Measurements from ENCODE around the gene ARHGEF19. TPM values are rescaled to one million over a fixed set of nuclear protein-coding genes. Genes with fewer than 3 reads are reported as not detected.

The ARHGEF19 gene
- total and polyA plus RNA-seq, 9 of the 15 experiments (the other 6 are each of a cell fraction or from before 2014, with no cell fraction given): 0.73 to 21.0 (median 5.2) TPM

- TF ChIP-seq CCNT2 (IDR thresholded peaks at IDR 0.05; ENCODE audit: borderline replicate concordance, extremely low read depth, insufficient read length, low read depth, low read length) (no peak), ZNF449 (CRISPR knock-in tag; IDR thresholded peaks at IDR 0.05) (peak; percentile 54; the same call in 1 of the 2 replicates), ZBTB11 (CRISPR knock-in tag; IDR thresholded peaks at IDR 0.05) (no peak; a peak in 1 of 6 replicates), ZNF277 (CRISPR knock-in tag; IDR thresholded peaks at IDR 0.05; ENCODE audit: borderline replicate concordance) (no peak), FOXK1 (CRISPR knock-in tag; IDR thresholded peaks at IDR 0.05; ENCODE audit: borderline replicate concordance) (no peak), SRSF7 (optimal IDR thresholded peaks at IDR 0.05; ENCODE audit: low read depth, low read length) (no peak), NBN (IDR thresholded peaks at IDR 0.05; ENCODE audit: low read depth) (peak; percentile 37; the same call in 1 of the 2 replicates), SIN3B (IDR thresholded peaks at IDR 0.05; ENCODE audit: low read depth) (no peak), EGR1 (conservative IDR thresholded peaks at IDR 0.05) (0 out of 2 replicates have a peak, but pooled peaks have one; percentile 4), CREM (IDR thresholded peaks at IDR 0.05; ENCODE audit: low read depth) (peak; percentile 69), ZNF584 (CRISPR knock-in tag; IDR thresholded peaks at IDR 0.05; ENCODE audit: low read depth) (no peak), ZBTB8A (IDR thresholded peaks at IDR 0.05; ENCODE audit: partially characterized antibody) (no peak), ZNF644 (tag; IDR thresholded peaks at IDR 0.05; ENCODE audit: low read depth) (no peak), ZHX1 (conservative IDR thresholded peaks at IDR 0.05; ENCODE audit: low read length) (no peak), TAL1 (IDR thresholded peaks at IDR 0.05) (no peak), PREB (CRISPR knock-in tag; IDR thresholded peaks at IDR 0.05) (no peak), ESRRA (IDR thresholded peaks at IDR 0.05; ENCODE audit: borderline replicate concordance, low read depth) (peak; percentile 96)
These were observed 39.4 kb downstream of the ARHGEF19 start (continued) for GRCh38 chr1:16172964-16173446.

Measured in K562 (cell line).